NT2/D1 (cell line): Measurements from ENCODE around the gene MACF1.
A peak's percentile ranks its signal among the peaks of the same experiment; 100 is the strongest.

Experiments used
- DNase-seq: peaks from one replicate; pipeline ENCODE4 v3.0.0-alpha.2; 2011; ENCODE audit warnings: low read depth, low spot score
- H3K27me3 ChIP-seq: 2 replicates; pipeline ENCODE4 v1.6.0; 2011; ENCODE audit warnings: mild to moderate bottlenecking; ENCODE audit not compliant: insufficient read length, insufficient read depth
- H3K36me3 ChIP-seq: 2 replicates; pipeline ENCODE4 v1.6.1; 2011; ENCODE audit warnings: mild to moderate bottlenecking, low read length, mixed read lengths; ENCODE audit not compliant: insufficient read depth, insufficient read length
- H3K4me1 ChIP-seq: 2 replicates; pipeline ENCODE4 v1.5.1; 2011; ENCODE audit not compliant: insufficient read depth, insufficient read length
- H3K4me3 ChIP-seq: 2 replicates; pipeline ENCODE4 v1.5.1; 2011; ENCODE audit warnings: low read depth; ENCODE audit not compliant: insufficient read length
- H3K9ac ChIP-seq: 2 replicates; pipeline ENCODE4 v1.6.0; 2011; ENCODE audit warnings: low read depth; ENCODE audit not compliant: insufficient read length
- H3K9me3 ChIP-seq: 2 replicates; pipeline ENCODE4 v1.5.1; 2011; ENCODE audit warnings: mild to moderate bottlenecking, low read length; ENCODE audit not compliant: insufficient read depth
- SUZ12 ChIP-seq: IDR thresholded peaks from 2 replicates; pipeline ENCODE4 v1.6.1; 2011; ENCODE audit not compliant: insufficient read length, insufficient read depth; ENCODE audit errors: extremely low read depth
- YY1 ChIP-seq: IDR thresholded peaks from 2 replicates; pipeline ENCODE4 v1.6.1; 2011; ENCODE audit not compliant: insufficient read length, insufficient read depth
- ZNF274 ChIP-seq: IDR thresholded peaks from 2 replicates; pipeline ENCODE4 v1.6.1; 2011; ENCODE audit warnings: mild to moderate bottlenecking, low read depth, low read length

MACF1 gene

DNA sequence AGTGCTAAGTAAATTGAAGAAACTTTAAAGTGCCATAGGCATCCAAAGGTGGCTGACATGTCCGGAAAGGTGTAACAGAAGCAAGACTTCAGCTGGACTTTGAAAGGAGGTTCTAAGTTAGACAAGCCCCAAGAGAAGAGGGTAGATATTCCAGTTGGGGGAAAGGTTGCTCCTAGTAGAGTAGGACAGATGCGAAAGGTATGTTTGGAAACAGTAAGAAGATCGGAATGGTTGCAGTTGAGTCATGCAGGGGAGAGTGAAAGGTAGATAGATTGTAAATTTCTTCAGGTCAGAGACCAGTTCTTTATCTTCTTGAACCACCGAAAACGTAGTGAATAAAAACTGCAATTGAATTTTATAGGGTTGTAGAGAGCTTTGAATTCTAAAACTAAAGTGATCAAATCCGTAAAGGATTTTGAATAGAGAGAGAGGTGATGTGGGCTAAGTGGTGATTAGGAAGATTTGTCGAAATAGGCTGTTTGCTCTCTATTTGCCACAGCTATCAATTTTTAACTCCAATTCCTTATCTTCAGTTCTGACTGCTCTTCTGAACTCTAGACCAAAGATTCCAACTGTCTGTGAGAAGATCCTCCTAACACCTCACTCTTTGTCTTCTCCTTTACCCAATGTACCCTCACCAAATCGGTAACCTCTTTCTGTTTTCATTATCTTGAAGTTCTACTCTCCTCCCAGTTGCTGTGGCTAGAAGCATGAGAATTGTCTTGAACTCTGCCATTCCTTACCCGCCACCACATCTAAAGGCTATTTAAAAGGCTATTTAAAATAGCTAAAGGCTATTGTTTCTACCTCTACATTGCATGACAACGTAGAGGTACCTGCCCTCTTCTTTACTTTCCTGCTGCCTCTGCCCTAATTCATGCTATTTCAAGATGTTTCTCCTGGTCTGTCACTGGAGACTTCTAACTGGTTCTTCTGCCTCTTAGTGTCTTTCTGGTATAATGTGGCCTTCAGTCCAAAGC is 16.7 kb downstream of the MACF1 start:
- Histone ChIP-seq H3K9ac (no peak overlapping the region), H3K4me3 (no peak overlapping the region), H3K27me3 (no peaks in the 10 kb centered on the region), H3K36me3 (no peaks in the 10 kb centered on the region), H3K4me1 (no peaks in the 10 kb centered on the region), H3K9me3 (no peaks in the 10 kb centered on the region)
- TF ChIP-seq YY1: no peak
- TF ChIP-seq SUZ12: no peak
- TF ChIP-seq ZNF274: no peak
- no peak for DNase-seq

DNA sequence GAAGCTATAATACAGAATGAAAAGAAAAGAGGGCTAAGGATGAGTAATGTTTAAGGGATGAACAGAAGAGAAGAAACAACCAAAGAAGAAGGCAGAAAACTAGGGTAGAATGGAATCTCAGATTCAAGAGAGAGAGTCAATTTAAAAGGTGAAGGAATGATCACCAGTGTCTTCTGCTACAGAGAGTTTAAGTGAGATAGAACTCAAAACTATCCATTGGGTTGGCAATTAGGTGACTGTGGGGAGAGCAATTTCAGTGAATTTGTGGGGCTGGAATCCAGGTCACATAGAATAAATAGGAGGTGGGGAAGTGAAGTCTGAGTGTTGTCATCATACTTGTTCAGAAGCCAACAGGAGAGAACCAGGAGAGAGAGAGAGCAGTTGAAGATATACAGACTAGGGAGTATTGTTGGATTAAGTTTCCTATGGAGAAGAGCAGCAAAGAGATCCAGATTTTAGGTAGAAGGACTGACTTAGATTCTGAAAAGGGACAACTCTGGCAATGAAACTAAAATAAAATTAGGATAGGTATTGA is 19.9 kb downstream of the MACF1 start:
- H3K9ac ChIP-seq: no peak overlapping the region
- H3K4me3 ChIP-seq: no peak overlapping the region
- no peaks in the 10 kb centered on the region for H3K36me3 ChIP-seq
- H3K4me1 ChIP-seq: peaks cover under 1% of the 10 kb centered on the region
- no peak for DNase-seq
- TF ChIP-seq YY1 (no peak), SUZ12 (no peak), ZNF274 (no peak)
- H3K27me3 ChIP-seq: no peaks in the 10 kb centered on the region
- H3K9me3 ChIP-seq: no peaks in the 10 kb centered on the region

DNA sequence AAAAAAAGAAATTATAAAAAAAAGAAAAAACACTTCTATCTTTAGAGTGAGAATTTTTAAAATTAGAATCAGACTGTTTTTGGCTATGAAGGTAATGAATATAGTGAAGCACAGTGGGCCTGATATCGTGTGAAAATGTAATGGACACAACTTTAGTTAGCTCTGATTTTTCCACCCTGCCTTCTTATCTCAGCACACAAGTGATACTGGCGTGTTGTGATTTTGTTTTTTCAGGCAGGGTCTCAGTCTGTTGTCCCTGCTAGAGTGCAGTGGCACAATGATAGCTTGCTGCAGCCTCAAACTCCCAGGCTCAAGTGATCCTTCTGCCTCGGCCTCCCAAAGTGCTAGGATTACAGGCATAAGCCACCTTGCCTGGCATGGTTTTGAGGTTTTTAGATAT is 22.3 kb downstream of the MACF1 start:
- DNase-seq: no peak
- no peak overlapping the region for H3K9ac ChIP-seq
- no peaks in the 10 kb centered on the region for H3K27me3 ChIP-seq
- H3K9me3 ChIP-seq: no peaks in the 10 kb centered on the region
- H3K4me1 ChIP-seq: peaks cover 9% of the 10 kb centered on the region
- H3K4me3 ChIP-seq: no peak overlapping the region
- TF ChIP-seq ZNF274: no peak
- no peak for TF ChIP-seq SUZ12
- no peak for TF ChIP-seq YY1
- H3K36me3 ChIP-seq: peaks cover 5% of the 10 kb centered on the region

DNA sequence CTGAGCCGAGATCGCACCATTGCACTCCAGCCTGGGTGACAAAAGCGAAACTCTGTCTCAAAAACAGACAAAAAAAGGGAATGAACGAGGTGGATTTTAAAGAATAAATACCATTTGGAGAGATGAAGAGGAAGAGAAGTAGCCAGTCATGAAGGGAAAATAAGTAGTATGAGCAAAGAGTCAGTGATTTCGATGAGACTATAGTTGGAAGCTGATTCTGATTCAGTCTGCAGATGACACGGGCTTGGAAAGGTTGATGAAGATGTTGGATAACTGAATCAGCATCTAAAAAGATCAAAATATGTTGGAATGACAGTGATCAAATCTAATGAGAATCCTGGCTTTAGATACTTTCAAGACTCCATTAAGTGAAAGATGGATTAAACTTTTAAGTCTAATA is 23.8 kb downstream of the MACF1 start:
- Histone ChIP-seq H3K36me3 (peaks cover 11% of the 10 kb centered on the region), H3K4me3 (no peak overlapping the region), H3K9ac (no peak overlapping the region), H3K4me1 (peaks cover 9% of the 10 kb centered on the region), H3K27me3 (no peaks in the 10 kb centered on the region), H3K9me3 (no peaks in the 10 kb centered on the region)
- no peak for TF ChIP-seq SUZ12
- no peak for TF ChIP-seq ZNF274
- TF ChIP-seq YY1: no peak
- DNase-seq: no peak

DNA sequence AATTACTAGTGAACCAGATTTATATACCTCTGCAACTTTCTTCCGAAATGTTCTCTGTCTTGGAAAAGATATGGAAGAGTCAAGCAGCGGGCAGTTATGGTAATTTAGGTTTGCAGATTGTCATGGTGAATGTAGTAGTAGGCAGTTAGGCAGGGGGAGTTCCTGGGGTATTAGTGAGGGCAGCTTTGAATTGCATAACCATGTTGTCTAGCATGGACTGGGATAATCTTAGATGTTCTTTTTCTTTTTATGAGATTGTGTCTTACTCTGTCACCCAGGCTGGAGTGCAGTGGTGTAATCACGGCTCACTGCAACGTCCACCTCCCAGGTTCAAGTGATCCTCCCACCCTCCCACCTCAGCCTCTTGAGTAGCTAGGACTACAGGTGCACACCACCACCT is 25.0 kb downstream of the MACF1 start:
- TF ChIP-seq YY1: no peak
- no peak for TF ChIP-seq SUZ12
- TF ChIP-seq ZNF274: no peak
- no peak overlapping the region for H3K4me3 ChIP-seq
- no peak for DNase-seq
- no peak overlapping the region for H3K9ac ChIP-seq
- no peaks in the 10 kb centered on the region for H3K9me3 ChIP-seq
- no peaks in the 10 kb centered on the region for H3K27me3 ChIP-seq
- peaks cover 9% of the 10 kb centered on the region for H3K4me1 ChIP-seq
- H3K36me3 ChIP-seq: peaks cover 14% of the 10 kb centered on the region

DNA sequence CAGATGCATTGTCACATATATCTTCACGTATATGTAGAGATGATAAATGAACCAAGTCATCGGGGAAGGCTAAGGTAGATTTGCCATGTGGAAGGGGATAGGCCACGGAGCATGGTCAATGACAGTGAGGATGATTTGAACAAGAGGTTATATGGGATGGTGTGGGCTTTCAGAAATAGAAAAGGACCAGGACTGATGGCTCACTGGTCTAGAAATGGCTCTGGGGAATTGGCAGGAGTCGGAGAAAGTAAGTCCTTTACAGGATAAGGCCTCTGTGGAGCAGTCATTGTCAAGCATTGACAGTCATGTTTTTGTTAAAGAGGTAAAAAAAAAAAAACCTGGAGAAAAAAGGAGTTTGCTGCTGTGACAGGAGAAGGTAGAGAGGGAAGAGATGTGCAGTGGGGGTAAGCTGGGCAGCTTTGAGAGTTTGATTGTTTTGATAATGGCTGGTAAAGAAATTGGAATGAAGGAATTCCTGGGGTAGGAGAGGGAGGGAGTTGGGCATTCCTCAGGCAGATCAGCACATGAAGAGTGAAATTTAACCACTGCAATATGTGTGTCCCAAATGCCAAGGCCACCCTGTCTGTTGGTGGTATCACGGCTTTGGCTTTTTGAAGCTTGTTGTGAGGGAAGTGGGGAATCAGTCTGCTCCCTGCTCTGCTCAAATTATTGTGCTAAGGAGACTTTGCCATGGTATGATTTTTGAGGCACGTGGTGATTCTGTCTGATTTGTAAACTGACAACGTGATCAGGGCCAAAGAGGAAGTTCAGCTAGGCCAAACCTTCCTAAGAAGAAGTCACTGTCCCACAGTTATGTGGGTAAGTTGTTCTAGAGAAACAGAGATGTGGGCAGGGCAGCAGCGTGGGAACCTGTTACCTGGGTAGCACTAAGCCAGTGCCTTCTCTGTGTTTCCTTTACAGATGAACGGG is 26.0 kb downstream of the MACF1 start:
- H3K27me3 ChIP-seq: no peaks in the 10 kb centered on the region
- TF ChIP-seq SUZ12 (no peak), ZNF274 (no peak), YY1 (no peak)
- no peak overlapping the region for H3K9ac ChIP-seq
- no peak overlapping the region for H3K4me3 ChIP-seq
- peak; percentile 82 for DNase-seq
- peaks cover 5% of the 10 kb centered on the region; the same call in 1 of the 2 replicates for H3K9me3 ChIP-seq
- peaks cover 14% of the 10 kb centered on the region for H3K36me3 ChIP-seq
- H3K4me1 ChIP-seq: peaks cover 9% of the 10 kb centered on the region

DNA sequence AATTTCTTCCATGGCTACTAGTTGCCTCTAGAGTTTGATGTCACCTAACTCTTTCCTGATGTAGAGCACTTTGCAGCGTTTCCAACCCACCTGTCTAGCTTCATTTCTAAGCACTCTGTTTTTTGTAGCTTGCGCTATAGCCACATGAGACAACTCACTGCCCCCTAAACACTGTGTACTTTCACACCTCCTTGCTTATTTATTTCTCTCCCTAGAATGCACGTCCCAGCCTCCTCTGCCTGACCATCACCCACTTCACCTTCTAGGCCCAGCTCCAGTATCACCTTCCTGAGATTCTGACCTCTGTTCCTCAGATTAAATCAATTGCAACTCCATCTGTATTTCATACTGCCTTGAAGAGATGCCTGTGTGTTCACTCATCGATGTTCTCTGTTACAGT is 32.5 kb downstream of the MACF1 start:
- no peak for DNase-seq
- TF ChIP-seq SUZ12 (no peak), ZNF274 (no peak), YY1 (no peak)
- Histone ChIP-seq H3K9ac (no peak overlapping the region), H3K27me3 (no peaks in the 10 kb centered on the region), H3K4me1 (no peaks in the 10 kb centered on the region), H3K9me3 (peaks cover 9% of the 10 kb centered on the region; the same call in 1 of the 2 replicates), H3K36me3 (peaks cover 35% of the 10 kb centered on the region), H3K4me3 (no peak overlapping the region)
